MG63 (cell line): ENCODE data around the gene SCMH1. TPM values are rescaled to one million over a fixed set of nuclear protein-coding genes. Genes with fewer than 3 reads are reported as not detected.

Experiments used
- DNase-seq: peaks from one replicate; pipeline ENCODE4 v3.0.0-alpha.2; 2020
- H3K27me3 ChIP-seq: fragments of 250-450 bp; sonication (Bioruptor Pico); 2 replicates; pipeline ENCODE4 v1.5.1; 2020; ENCODE audit warnings: mild to moderate bottlenecking, moderate library complexity
- H3K36me3 ChIP-seq: fragments of 250-450 bp; sonication (Bioruptor Pico); 2 replicates; pipeline ENCODE4 v1.5.1; 2020; ENCODE audit warnings: mild to moderate bottlenecking, moderate library complexity
- H3K4me3 ChIP-seq: fragments of 250-450 bp; sonication (Bioruptor Pico); 2 replicates; pipeline ENCODE4 v1.5.1; 2020; ENCODE audit warnings: mild to moderate bottlenecking, moderate library complexity
- H3K9me3 ChIP-seq: fragments of 250-450 bp; sonication (Bioruptor Pico); 2 replicates; pipeline ENCODE4 v1.5.1; 2020; ENCODE audit warnings: mild to moderate bottlenecking, moderate library complexity
- total RNA-seq: library from RNA; depleted of rRNA; stranded (reverse); fragments of >200 nt; shearing (Covaris generic); gene quantifications from 2 replicates; pipeline ENCODE4 v1.2.3, GENCODE V29; 2014; ENCODE audit warnings: low replicate concordance

The SCMH1 gene
- total RNA-seq, 1 experiment from 2014 or later, result 11.5 TPM

GRCh38 chr1:41017141-41018017 is 224.7 kb downstream of the SCMH1 start:
- Histone ChIP-seq H3K36me3 (peaks cover 51% of the 10 kb centered on the region), H3K27me3 (no peaks in the 10 kb centered on the region), H3K4me3 (no peak overlapping the region), H3K9me3 (no peaks in the 10 kb centered on the region)
- no peak for DNase-seq

- no peaks in the 10 kb centered on the region for H3K27me3 ChIP-seq
- H3K9me3 ChIP-seq, result no peaks in the 10 kb centered on the region
- H3K36me3 ChIP-seq, result peaks cover 65% of the 10 kb centered on the region
- DNase-seq, result no peak
- no peak overlapping the region for H3K4me3 ChIP-seq
Observed at GRCh38 chr1:41015897-41016470, 226.1 kb downstream of the SCMH1 start.

DNA sequence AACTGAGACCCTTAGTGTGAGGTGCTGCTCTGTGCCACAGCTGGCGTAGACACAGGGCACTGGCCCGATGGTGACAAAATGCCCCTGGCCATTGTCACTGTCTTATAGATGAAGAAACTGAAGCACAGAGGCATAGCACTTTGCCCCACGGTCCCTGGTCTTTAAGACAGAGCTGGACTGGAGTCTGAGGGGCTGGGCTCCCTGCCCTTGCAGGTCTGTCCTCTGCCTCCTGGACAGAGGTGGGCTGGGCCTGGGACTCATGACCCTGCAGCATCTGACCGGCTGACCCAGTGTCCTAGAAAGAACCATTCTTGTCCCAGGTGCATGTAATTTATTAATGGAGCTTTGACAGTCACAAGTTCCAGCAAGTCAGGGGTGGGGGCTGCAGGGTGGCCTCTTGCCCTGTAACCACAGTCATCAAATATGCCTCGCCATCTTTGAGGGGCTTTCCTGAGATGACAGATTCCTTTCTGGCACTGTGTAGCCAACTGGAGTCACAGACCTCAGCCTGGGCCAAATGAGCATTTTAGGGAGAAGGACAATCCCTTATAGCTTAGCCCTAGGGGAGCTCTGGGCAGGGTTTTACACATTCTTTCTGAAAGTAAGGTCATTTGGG is 226.7 kb downstream of the SCMH1 start:
- Histone ChIP-seq H3K27me3 (no peaks in the 10 kb centered on the region), H3K36me3 (peaks cover 71% of the 10 kb centered on the region), H3K4me3 (no peak overlapping the region), H3K9me3 (no peaks in the 10 kb centered on the region)
- no peak for DNase-seq

DNA sequence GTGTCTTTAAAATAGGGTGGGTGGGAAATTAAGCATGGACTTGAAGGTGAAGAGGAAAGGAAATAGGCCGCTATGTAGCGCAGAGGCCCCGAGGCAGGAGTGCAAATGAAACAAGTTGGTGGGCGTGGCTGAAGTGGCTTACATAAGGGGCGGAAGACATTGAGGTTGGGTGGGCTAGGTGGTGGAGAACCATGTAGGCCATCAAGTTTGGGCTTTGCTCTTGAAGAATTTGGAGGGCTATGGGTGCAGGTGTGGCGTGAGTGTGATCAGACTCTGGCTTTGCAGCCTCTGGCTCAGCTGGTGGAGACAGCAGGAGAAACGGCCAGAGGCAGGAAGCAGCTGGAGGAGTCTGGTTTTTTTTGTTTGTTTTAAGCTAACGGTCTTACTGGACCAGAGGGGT is 227.2 kb downstream of the SCMH1 start:
- H3K4me3 ChIP-seq, result no peak overlapping the region
- peaks cover 71% of the 10 kb centered on the region for H3K36me3 ChIP-seq
- no peaks in the 10 kb centered on the region for H3K9me3 ChIP-seq
- H3K27me3 ChIP-seq, result no peaks in the 10 kb centered on the region
- no peak for DNase-seq

DNA sequence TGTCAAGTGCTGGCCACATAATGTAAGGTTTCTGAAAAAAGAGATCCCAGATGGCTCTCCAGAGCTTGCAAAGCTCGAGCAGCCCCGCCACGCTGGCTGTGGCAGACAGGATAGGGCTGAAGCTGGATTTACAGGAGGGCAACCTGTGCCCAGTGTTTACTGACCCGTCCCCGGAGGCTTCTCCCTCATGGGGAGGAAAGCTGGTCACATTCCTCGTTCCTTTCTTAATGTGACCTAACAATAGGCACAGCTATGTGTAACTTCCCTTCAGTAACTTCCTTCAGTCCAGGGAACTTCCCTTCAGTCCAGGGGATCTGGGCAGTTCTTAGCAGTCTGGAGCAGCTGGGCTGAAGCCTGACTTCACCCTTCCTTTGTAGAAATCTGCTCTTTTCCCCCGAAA is 228.3 kb downstream of the SCMH1 start:
- H3K9me3 ChIP-seq, result no peaks in the 10 kb centered on the region
- no peak for DNase-seq
- no peaks in the 10 kb centered on the region for H3K27me3 ChIP-seq
- H3K36me3 ChIP-seq, result peaks cover 72% of the 10 kb centered on the region
- no peak overlapping the region for H3K4me3 ChIP-seq

GRCh38 chr1:41013024-41013423 is 229.1 kb downstream of the SCMH1 start:
- H3K27me3 ChIP-seq, result no peaks in the 10 kb centered on the region
- DNase-seq, result no peak
- no peaks in the 10 kb centered on the region for H3K9me3 ChIP-seq
- H3K4me3 ChIP-seq, result no peak overlapping the region
- H3K36me3 ChIP-seq, result peaks cover 80% of the 10 kb centered on the region

DNA sequence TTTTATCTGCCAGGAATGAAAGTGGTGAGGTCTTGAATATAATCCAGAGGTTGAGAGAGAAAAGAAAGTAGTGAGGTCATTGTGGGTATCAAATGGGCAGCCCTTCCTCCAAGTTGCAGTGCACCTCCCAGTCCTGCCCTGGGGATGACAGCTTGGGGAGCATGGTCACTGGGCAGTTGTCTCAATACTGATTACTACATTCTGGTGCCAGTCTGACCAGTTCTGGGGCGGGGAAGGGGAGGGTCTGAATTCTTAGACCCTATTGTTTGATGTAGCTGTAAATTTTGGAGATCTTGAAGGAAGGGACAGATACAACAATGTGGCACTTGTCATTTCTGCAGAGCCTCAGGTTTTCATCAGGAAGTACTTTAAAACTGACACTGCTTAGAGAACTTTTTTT is 231.8 kb downstream of the SCMH1 start:
- peaks cover 92% of the 10 kb centered on the region for H3K36me3 ChIP-seq
- no peaks in the 10 kb centered on the region for H3K9me3 ChIP-seq
- H3K4me3 ChIP-seq, result no peak overlapping the region
- DNase-seq, result no peak
- no peaks in the 10 kb centered on the region for H3K27me3 ChIP-seq

DNA sequence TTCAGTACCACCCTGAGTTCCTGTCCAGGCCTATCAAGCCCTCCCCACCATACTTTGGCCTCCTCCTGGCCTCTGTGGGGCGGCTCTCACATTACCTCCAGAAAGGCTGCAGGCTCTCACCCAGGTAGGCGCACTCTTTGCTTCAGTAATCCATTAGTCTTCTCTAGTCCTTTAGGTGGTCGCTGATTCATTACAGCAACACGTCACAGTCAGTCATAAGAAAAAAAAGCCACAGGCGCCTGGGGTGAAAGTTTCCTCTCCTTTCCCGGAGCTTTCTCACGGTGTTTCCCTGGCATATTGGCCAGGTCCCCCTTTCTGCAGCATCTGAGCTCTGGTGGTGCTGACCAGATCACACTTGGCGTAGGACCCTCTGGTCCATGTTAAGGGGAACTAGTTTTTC is 232.6 kb downstream of the SCMH1 start:
- no peak for DNase-seq
- H3K36me3 ChIP-seq, result peaks cover 96% of the 10 kb centered on the region

GRCh38 chr1:41006942-41007865 is 234.9 kb downstream of the SCMH1 start:
- H3K36me3 ChIP-seq, result peaks cover 98% of the 10 kb centered on the region
- no peak for DNase-seq

More for the DNA sequence above, 232.6 kb downstream of the SCMH1 start:
- Histone ChIP-seq H3K4me3 (no peak overlapping the region), H3K27me3 (no peaks in the 10 kb centered on the region), H3K9me3 (no peaks in the 10 kb centered on the region)

DNA sequence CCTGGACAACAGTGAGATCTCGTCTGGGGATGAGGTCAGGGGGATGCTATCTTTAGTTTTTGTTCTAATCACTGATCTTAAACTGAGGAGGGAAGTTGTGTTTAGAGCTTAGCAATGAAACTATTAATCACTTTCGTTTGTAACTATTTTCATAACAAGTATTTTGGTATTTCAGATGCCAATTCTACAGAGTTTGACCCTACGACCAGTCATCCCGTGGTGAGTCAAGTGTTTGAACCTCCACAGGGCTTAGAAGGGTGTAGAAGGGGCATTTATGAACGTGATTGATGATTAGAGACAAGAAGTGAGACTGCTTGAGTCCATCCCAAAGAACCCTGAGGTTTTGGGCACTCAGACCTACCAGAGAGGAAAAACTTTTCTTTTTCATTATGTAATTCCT is 236.2 kb downstream of the SCMH1 start:
- H3K36me3 ChIP-seq, result peaks cover 98% of the 10 kb centered on the region
- no peaks in the 10 kb centered on the region for H3K9me3 ChIP-seq
- DNase-seq, result no peak
- no peak overlapping the region for H3K4me3 ChIP-seq
- no peaks in the 10 kb centered on the region for H3K27me3 ChIP-seq

More at GRCh38 chr1:41006942-41007865, 234.9 kb downstream of the SCMH1 start:
- Histone ChIP-seq H3K27me3 (no peaks in the 10 kb centered on the region), H3K9me3 (no peaks in the 10 kb centered on the region), H3K4me3 (no peak overlapping the region)

- Histone ChIP-seq H3K4me3 (no peak overlapping the region), H3K9me3 (no peaks in the 10 kb centered on the region), H3K27me3 (no peaks in the 10 kb centered on the region), H3K36me3 (peaks cover 96% of the 10 kb centered on the region)
- DNase-seq, result peak; percentile 97
Observed at GRCh38 chr1:41003640-41004220, 238.4 kb downstream of the SCMH1 start.

- H3K9me3 ChIP-seq, result no peaks in the 10 kb centered on the region
- H3K36me3 ChIP-seq, result peaks cover 95% of the 10 kb centered on the region
- no peak overlapping the region for H3K4me3 ChIP-seq
- no peaks in the 10 kb centered on the region for H3K27me3 ChIP-seq
- no peak for DNase-seq
Observed at GRCh38 chr1:41003127-41003639, 238.9 kb downstream of the SCMH1 start.

DNA sequence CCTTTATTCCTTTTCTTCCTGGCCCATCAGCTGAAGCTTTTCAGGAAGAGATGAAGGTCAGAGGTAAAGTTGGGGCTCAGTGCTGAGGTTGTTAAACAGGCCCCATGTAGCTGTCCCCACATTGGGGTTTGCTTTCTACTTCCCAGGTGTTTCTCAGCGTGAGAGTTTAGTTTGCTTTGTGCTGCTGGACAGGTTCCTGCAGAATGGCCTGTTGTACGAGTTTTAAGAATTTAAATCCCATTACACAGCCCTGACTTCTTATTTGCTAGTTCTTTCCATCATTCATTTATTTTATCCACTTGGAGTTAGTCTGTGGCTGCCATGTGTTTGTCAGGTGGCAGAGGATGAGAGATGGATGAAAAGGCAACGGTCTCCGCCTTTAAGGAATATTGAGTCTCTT is 243.4 kb downstream of the SCMH1 start:
- Histone ChIP-seq H3K4me3 (no peak overlapping the region), H3K27me3 (no peaks in the 10 kb centered on the region), H3K9me3 (no peaks in the 10 kb centered on the region), H3K36me3 (peaks cover 91% of the 10 kb centered on the region)
- no peak for DNase-seq

DNA sequence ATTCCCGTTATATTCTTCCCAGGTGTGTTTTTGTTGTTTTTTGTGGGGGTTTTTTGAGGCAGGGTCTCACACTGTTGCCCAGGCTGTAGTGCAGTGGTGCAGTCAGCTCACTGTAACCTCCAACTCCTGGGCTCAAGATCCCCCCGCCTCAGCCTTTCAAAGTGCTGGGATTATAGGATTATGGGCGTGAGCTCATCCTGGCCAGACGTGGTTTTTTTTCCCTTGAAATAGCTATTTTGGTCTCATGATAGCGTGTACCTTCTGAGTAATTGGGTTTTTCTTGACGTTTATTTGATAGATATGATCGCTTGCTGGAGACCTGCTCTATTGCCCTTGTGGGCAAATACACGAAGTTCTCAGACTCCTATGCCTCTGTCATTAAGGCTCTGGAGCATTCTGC is 245.0 kb downstream of the SCMH1 start:
- DNase-seq, result no peak
- Histone ChIP-seq H3K36me3 (peaks cover 90% of the 10 kb centered on the region), H3K9me3 (no peaks in the 10 kb centered on the region), H3K4me3 (no peak overlapping the region), H3K27me3 (no peaks in the 10 kb centered on the region)

GRCh38 chr1:40989066-40989465 is 253.0 kb downstream of the SCMH1 start:
- Histone ChIP-seq H3K9me3 (no peaks in the 10 kb centered on the region), H3K36me3 (peaks cover 97% of the 10 kb centered on the region), H3K27me3 (no peaks in the 10 kb centered on the region), H3K4me3 (no peak overlapping the region)
- DNase-seq, result no peak

- H3K36me3 ChIP-seq, result peaks cover 100% of the 10 kb centered on the region
- no peaks in the 10 kb centered on the region for H3K9me3 ChIP-seq
- no peak for DNase-seq
- no peak overlapping the region for H3K4me3 ChIP-seq
- no peaks in the 10 kb centered on the region for H3K27me3 ChIP-seq
Observed at GRCh38 chr1:40988280-40988679, 253.8 kb downstream of the SCMH1 start.
